ENCODE measurements around the gene VCL. TPM values are rescaled to one million over a fixed set of nuclear protein-coding genes. Genes with fewer than 3 reads are reported as not detected.

The VCL gene
- total and polyA plus RNA-seq, 9 of the 15 experiments (the other 6 are each of a cell fraction or from before 2014, with no cell fraction given), result 29.8 to 186 (median 76.4) TPM

- TF ChIP-seq BACH1 (tag; IDR thresholded peaks at IDR 0.05) (peak; percentile 42), VEZF1 (CRISPR knock-in tag; IDR thresholded peaks at IDR 0.05) (peak; percentile 31; the same call in 1 of the 2 replicates), ZNF263 (CRISPR knock-in tag; IDR thresholded peaks at IDR 0.05; ENCODE audit: borderline replicate concordance) (no peak), ID3 (CRISPR knock-in tag; IDR thresholded peaks at IDR 0.05) (no peak), ID3 (tag; IDR thresholded peaks at IDR 0.05) (peak; percentile 54; the same call in 1 of the 2 replicates), ILK (tag; IDR thresholded peaks at IDR 0.05; ENCODE audit: borderline replicate concordance, low read depth) (0 out of 2 replicates have a peak, but pooled peaks have one; percentile 30), ARID3B (CRISPR knock-in tag; IDR thresholded peaks at IDR 0.05; ENCODE audit: borderline replicate concordance) (no peak), ZNF239 (CRISPR knock-in tag; IDR thresholded peaks at IDR 0.05) (no peak), ARID3A (IDR thresholded peaks at IDR 0.05; ENCODE audit: borderline replicate concordance, low read depth, low read length) (peak; percentile 96), ZNF197 (CRISPR knock-in tag; IDR thresholded peaks at IDR 0.05; ENCODE audit: low read depth) (0 out of 2 replicates have a peak, but pooled peaks have one; percentile 2), ZNF780A (CRISPR knock-in tag; IDR thresholded peaks at IDR 0.05) (no peak), DIDO1 (tag; IDR thresholded peaks at IDR 0.05; ENCODE audit: low read depth) (0 out of 2 replicates have a peak, but pooled peaks have one; percentile 30), RHOXF2B (CRISPR knock-in tag; conservative IDR thresholded peaks at IDR 0.05) (no peak), RBFOX2 (IDR thresholded peaks at IDR 0.05; ENCODE audit: low read depth, low read length) (peak; percentile 57), ZNF589 (CRISPR knock-in tag; IDR thresholded peaks at IDR 0.05; ENCODE audit: low read depth) (no peak), NFATC3 (IDR thresholded peaks at IDR 0.05) (no peak), NELFE (IDR thresholded peaks at IDR 0.05; ENCODE audit: insufficient read depth, insufficient read length) (no peak), CBFB (CRISPR knock-in tag; IDR thresholded peaks at IDR 0.05) (no peak), HOXB6 (CRISPR knock-in tag; IDR thresholded peaks at IDR 0.05; ENCODE audit: borderline replicate concordance) (no peak), SRF (CRISPR knock-in tag; IDR thresholded peaks at IDR 0.05) (peak in 1 of 2 experiments; percentile 89; a peak in 2 of 4 replicates), ESRRA (IDR thresholded peaks at IDR 0.05; ENCODE audit: borderline replicate concordance, low read depth) (peak; percentile 86; the same call in 1 of the 2 replicates)
These were observed 41.2 kb upstream of the VCL start (continued) for GRCh38 chr10:73956476-73957359.

All from K562 (cell line).